ENCODE results near the gene KNTC1. TPM values are rescaled to one million over a fixed set of nuclear protein-coding genes. Genes with fewer than 3 reads are reported as not detected.

Gene KNTC1
- total and polyA plus RNA-seq, 2 of the 8 experiments (the other 6 are each of a cell fraction or from before 2014, with no cell fraction given) = 52.7 to 80.2 TPM

- H2BK5ac ChIP-seq (ENCODE audit: low read depth, low read length) = no peak overlapping the region
- H4K8ac ChIP-seq (ENCODE audit: extremely low read depth, insufficient read depth, low read length) = no peak overlapping the region
- H2BK20ac ChIP-seq (ENCODE audit: low read length) = no peak overlapping the region
- no peaks in the 10 kb centered on the region for H3K79me2 ChIP-seq (ENCODE audit: control insufficient read depth in 1 of 2, insufficient read depth in 2 of 2, low read length in 2 of 2)
- H4K5ac ChIP-seq (ENCODE audit: insufficient read length, low read depth, low read length) = no peak overlapping the region
- H3K27ac ChIP-seq (ENCODE audit: low read depth, low read length) = no peak overlapping the region
- H3K9ac ChIP-seq (replicated peaks in 1 of 4; ENCODE audit: extremely low read depth in 1 of 4, low read depth in 3 of 4, low read length in 3 of 4) = no peak overlapping the region
- no peak overlapping the region for H3K14ac ChIP-seq (ENCODE audit: insufficient read length)
- no peak overlapping the region for H3K56ac ChIP-seq (replicated peaks; ENCODE audit: insufficient read length, low read depth, low read length)
- no peak overlapping the region for H2AFZ ChIP-seq (ENCODE audit: low read length)
- no peak for DNase-seq (ENCODE audit: low read depth in 1 of 2, low spot score in 2 of 2)
- ChIA-PET POLR2A (ENCODE audit: partially characterized antibody) (interaction anchor here (49.0 kb wide), 1 partner anchor 41 kb away, joined by 1221 read pairs; the partner anchor contains the start of genes KNTC1, RSRC2 and ZCCHC8), CTCF (ENCODE audit: partially characterized antibody) (interaction anchor here (0.6 to 0.8 kb wide), 2 partner anchors 44 to 46 kb away, joined by 3 read pairs; no protein-coding TSS in a partner anchor)
- no peaks in the 10 kb centered on the region for H3K4me1 ChIP-seq (replicated peaks in 1 of 4; ENCODE audit: control insufficient read depth in 3 of 4, insufficient read depth in 4 of 4, low read length in 3 of 4)
- WGBS, 2 experiments (ENCODE audit: extremely low coverage in 1 of 2, insufficient coverage in 1 of 2, insufficient read length in 1 of 2, insufficient replicate concordance in 2 of 2, low coverage in 1 of 2, low lambda C conversion rate in 2 of 2, missing lambda C conversion rate in 1 of 2) = 89% methylated on average over 5 of the region's 5 CpGs; no CpG with 5 or more reads in 1 of the 2 experiments
- no peaks in the 10 kb centered on the region for H3K79me1 ChIP-seq (ENCODE audit: low read depth, low read length)
- H3K4me3 ChIP-seq (ENCODE audit: extremely low read depth in 1 of 4, insufficient read depth in 2 of 4, low read depth in 3 of 4, low read length in 4 of 4) = no peak overlapping the region
- H3K9me3 ChIP-seq (ENCODE audit: insufficient read depth in 2 of 2, low read depth in 1 of 2, low read length in 1 of 2) = no peaks in the 10 kb centered on the region
- H3K4me2 ChIP-seq (ENCODE audit: insufficient read depth in 1 of 2, low read depth in 2 of 2, low read length in 2 of 2) = no peak overlapping the region
- H3K23me2 ChIP-seq (ENCODE audit: low read depth, low read length) = no peaks in the 10 kb centered on the region
- no peak overlapping the region for H2AK5ac ChIP-seq (ENCODE audit: low read depth, low read length)
- no peak overlapping the region for H2BK12ac ChIP-seq (ENCODE audit: low read depth, low read length)
- no peaks in the 10 kb centered on the region for H3K27me3 ChIP-seq (replicated peaks in 1 of 4; ENCODE audit: control insufficient read depth in 3 of 4, extremely low read depth in 1 of 4, insufficient read depth in 3 of 4, low read length in 3 of 4)
- H3K23ac ChIP-seq (ENCODE audit: insufficient read length) = no peak overlapping the region
- H2BK120ac ChIP-seq (replicated peaks; ENCODE audit: low read depth, low read length) = no peak overlapping the region
- H3K18ac ChIP-seq (ENCODE audit: extremely low read depth, low read length) = no peak overlapping the region
- H4K20me1 ChIP-seq (replicated peaks in 1 of 2; ENCODE audit: control insufficient read depth in 1 of 2, insufficient read depth in 2 of 2, low read length in 2 of 2) = peaks cover 1 to 3% of the 10 kb centered on the region in 2 experiments
- FAIRE-seq = no peak
- no peak overlapping the region for H2BK15ac ChIP-seq (ENCODE audit: low read length)
- H3K36me3 ChIP-seq (ENCODE audit: control insufficient read depth in 2 of 4, insufficient read depth in 4 of 4, low read length in 3 of 4) = peaks cover 24 to 82% (median 40%) of the 10 kb centered on the region in 4 experiments; a peak in 7 of 8 replicates
- no peak overlapping the region for H4K91ac ChIP-seq (replicated peaks; ENCODE audit: insufficient read length, low read length)
- H3K4ac ChIP-seq (replicated peaks; ENCODE audit: insufficient read length, low read depth, low read length) = no peak overlapping the region
- no peak for TF ChIP-seq RNF2 (IDR thresholded peaks at IDR 0.05; ENCODE audit: borderline replicate concordance, low read depth, low read length, missing control alignments, poor library complexity, severe bottlenecking)
- no peak for TF ChIP-seq SP2 (IDR thresholded peaks at IDR 0.05; ENCODE audit: low read length)
- TF ChIP-seq SIN3A (conservative IDR thresholded peaks at IDR 0.05 in 1 of 2, IDR thresholded peaks at IDR 0.05 in 1 of 2; ENCODE audit: low read depth in 1 of 2, low read length in 2 of 2) = no peak
- no peak for TF ChIP-seq CBX5 (IDR thresholded peaks at IDR 0.05; ENCODE audit: low read depth, low read length)
- TF ChIP-seq EGR1 (IDR thresholded peaks at IDR 0.05; ENCODE audit: borderline replicate concordance, low read depth, low read length) = no peak
- TF ChIP-seq GABPA (IDR thresholded peaks at IDR 0.05; ENCODE audit: borderline replicate concordance, insufficient read depth, low read length) = no peak
- no peak for TF ChIP-seq CHD1 (IDR thresholded peaks at IDR 0.05; ENCODE audit: low read depth, low read length)
- TF ChIP-seq EP300 (IDR thresholded peaks at IDR 0.05; ENCODE audit: borderline replicate concordance in 1 of 2, low read depth in 2 of 2, low read length in 2 of 2) = no peak
- TF ChIP-seq SRF (IDR thresholded peaks at IDR 0.05; ENCODE audit: low read depth, low read length) = no peak
- no peak for TF ChIP-seq CBX8 (IDR thresholded peaks at IDR 0.05; ENCODE audit: borderline replicate concordance, low read depth, low read length)
- no peak for TF ChIP-seq SP1 (IDR thresholded peaks at IDR 0.05; ENCODE audit: low read depth, low read length)
- no peak for TF ChIP-seq MAFK (IDR thresholded peaks at IDR 0.05; ENCODE audit: low read depth, low read length)
- TF ChIP-seq JUND (IDR thresholded peaks at IDR 0.05; ENCODE audit: low read length) = no peak
- no peak for TF ChIP-seq NRF1 (IDR thresholded peaks at IDR 0.05; ENCODE audit: low read depth, low read length)
- TF ChIP-seq CREB1 (IDR thresholded peaks at IDR 0.05) = no peak
Measured at GRCh38 chr12:122547330-122547729, 20.3 kb downstream of the KNTC1 start.
